Activated T-cell treated with anti-CD3 and anti-CD28 coated beads, Interleukin-2, amount 50 U/mL, for 72 hours (primary cell): ENCODE data around the gene CCDC107. TPM values are rescaled to one million over a fixed set of nuclear protein-coding genes. Genes with fewer than 3 reads are reported as not detected.
"Not testable (repeated sequence)": the region's sequence is repeated elsewhere in the genome, so short reads cannot be mapped to it uniquely, and the experiment has no call there.

Experiments used
- ATAC-seq, 2 donors: fragments of 150-1000 bp; cut with Tn5 transposase; replicated peaks in 1 of 2; 2 replicates each; pipeline ENCODE4 v1.10.0; 2021; ENCODE audit warnings: moderate library complexity in 2 of 2, mild to moderate bottlenecking in 1 of 2
- DNase-seq, 2 donors: peaks; one replicate each; pipeline ENCODE4 v3.0.0; 2021 to 2022; ENCODE audit warnings: mixed read lengths in 1 of 2
- H3K27ac Mint-ChIP-seq: one replicate; pipeline ENCODE4 v1.8.0; 2022; ENCODE audit warnings: mild to moderate bottlenecking, moderate library complexity, mixed read lengths
- H3K27me3 Mint-ChIP-seq: one replicate; pipeline ENCODE4 v1.8.0; 2022; ENCODE audit warnings: low read depth, mixed read lengths
- H3K36me3 Mint-ChIP-seq, 2 donors: one replicate each; pipeline ENCODE4 v1.8.0; 2022; ENCODE audit warnings: mixed read lengths in 2 of 2, mild to moderate bottlenecking in 1 of 2; ENCODE audit not compliant: insufficient read depth in 2 of 2
- H3K4me1 Mint-ChIP-seq: one replicate; pipeline ENCODE4 v1.8.0; 2022; ENCODE audit warnings: low read depth, mixed read lengths
- H3K4me3 Mint-ChIP-seq, 2 donors: one replicate each; pipeline ENCODE4 v1.8.0; 2022; ENCODE audit warnings: mild to moderate bottlenecking in 2 of 2, mixed read lengths in 2 of 2, moderate library complexity in 2 of 2
- H3K9me3 Mint-ChIP-seq, 2 donors: one replicate each; pipeline ENCODE4 v1.8.0; 2022; ENCODE audit warnings: mixed read lengths in 2 of 2
- total RNA-seq, 2 donors: library from RNA; stranded (reverse); gene quantifications; one replicate each; pipeline ENCODE4 v1.2.3, GENCODE V29; 2022

Gene CCDC107
- total RNA-seq, 2 donors from 2014 or later: 9.5 to 10.8 TPM

- no peaks in the 10 kb centered on the region for H3K27me3 Mint-ChIP-seq
- peaks cover 14 to 28% of the 10 kb centered on the region in 2 donors for H3K36me3 Mint-ChIP-seq
- no peak overlapping the region for H3K4me3 Mint-ChIP-seq
- H3K4me1 Mint-ChIP-seq: peaks cover 64% of the 10 kb centered on the region
- peaks cover 2 to 6% of the 10 kb centered on the region in 2 donors for H3K9me3 Mint-ChIP-seq
- DNase-seq (no peak), ATAC-seq (no peak)
- H3K27ac Mint-ChIP-seq: no peak overlapping the region
Measured at GRCh38 chr9:35643046-35643445, 15.0 kb upstream of the CCDC107 start.

- Mint-ChIP-seq H3K4me3 (peak overlapping the region; percentile 94 to 97), H3K27ac (peak overlapping the region; percentile 88), H3K36me3 (peaks cover 9 to 20% of the 10 kb centered on the region in 2 donors), H3K4me1 (peaks cover 59% of the 10 kb centered on the region)
- not testable (repeated sequence) for H3K27me3 Mint-ChIP-seq, DNase-seq, ATAC-seq, H3K9me3 Mint-ChIP-seq
Measured at GRCh38 chr9:35645736-35646135, 12.4 kb upstream of the CCDC107 start.

GRCh38 chr9:35646153-35646532 lies 11.9 kb upstream of the CCDC107 start:
- peak overlapping the region; percentile 94 to 97 for H3K4me3 Mint-ChIP-seq
- peak in 1 of 2 donors; percentile 3 for ATAC-seq
- no peak for DNase-seq
- peak overlapping the region; percentile 88 for H3K27ac Mint-ChIP-seq
- H3K9me3 Mint-ChIP-seq: peaks cover 0 to under 1% of the 10 kb centered on the region in 2 donors
- H3K4me1 Mint-ChIP-seq: peaks cover 59% of the 10 kb centered on the region
- H3K36me3 Mint-ChIP-seq: peaks cover 5 to 16% of the 10 kb centered on the region in 2 donors
- H3K27me3 Mint-ChIP-seq: no peaks in the 10 kb centered on the region

GRCh38 chr9:35646533-35647265 lies 11.4 kb upstream of the CCDC107 start:
- H3K9me3 Mint-ChIP-seq: no peaks in the 10 kb centered on the region
- H3K27me3 Mint-ChIP-seq: no peaks in the 10 kb centered on the region
- peaks cover 5 to 13% of the 10 kb centered on the region in 2 donors for H3K36me3 Mint-ChIP-seq
- peak overlapping the region; percentile 88 for H3K27ac Mint-ChIP-seq
- peak overlapping the region; percentile 94 to 97 for H3K4me3 Mint-ChIP-seq
- DNase-seq (peak; percentile 92 to 94), ATAC-seq (peak; percentile 88 to 90)
- H3K4me1 Mint-ChIP-seq: peaks cover 65% of the 10 kb centered on the region

DNA sequence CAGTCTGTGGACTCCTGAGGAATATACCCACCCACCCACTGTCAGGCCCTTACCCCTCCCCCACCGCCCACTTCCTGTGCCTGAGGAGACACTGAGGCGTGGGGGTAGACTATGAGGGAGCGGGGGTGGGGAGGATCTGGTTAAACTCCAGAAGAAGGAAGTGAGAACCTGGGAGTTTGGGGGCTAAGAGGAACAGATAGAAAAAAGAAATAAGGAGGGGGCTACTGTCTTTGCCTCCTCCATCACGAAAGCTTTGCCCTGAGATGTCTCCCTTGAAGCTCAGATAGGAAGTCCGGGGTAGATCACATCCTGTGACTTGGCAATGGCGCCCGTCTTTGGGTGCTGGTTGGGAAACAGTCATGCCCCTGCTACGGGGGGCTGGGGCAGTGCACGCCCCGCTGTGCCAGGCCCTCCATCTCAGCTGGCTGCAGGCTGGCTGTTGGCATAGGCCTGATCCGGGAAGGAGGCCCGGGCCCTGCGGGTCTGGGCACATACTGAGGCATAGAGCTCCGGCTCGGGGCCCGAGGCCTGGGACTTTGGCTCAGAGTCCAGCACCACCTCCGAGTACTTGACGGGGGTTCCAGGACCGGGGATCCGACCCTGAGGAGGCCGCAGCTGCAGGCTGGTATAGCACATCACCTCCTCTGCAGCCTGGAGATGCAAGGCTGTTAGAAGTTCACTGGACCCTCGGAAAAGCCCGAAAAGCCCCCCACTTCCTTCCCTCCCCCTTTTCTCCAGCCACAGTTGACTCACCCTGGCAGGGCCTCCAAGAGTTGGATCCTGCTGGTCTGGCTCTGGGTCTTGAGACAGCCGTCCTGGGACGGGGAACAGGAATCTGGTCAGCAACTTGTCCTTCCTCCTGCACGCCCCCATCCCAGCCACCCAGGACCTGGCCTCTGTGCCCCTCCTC lies 8.4 kb upstream of the CCDC107 start:
- peak in 1 of 2 donors; percentile 31 for ATAC-seq
- Mint-ChIP-seq H3K36me3 (peaks cover 4 to 5% of the 10 kb centered on the region in 2 donors), H3K27me3 (no peaks in the 10 kb centered on the region), H3K9me3 (no peaks in the 10 kb centered on the region), H3K27ac (peak overlapping the region; percentile 80), H3K4me3 (peak overlapping the region; percentile 94 to 97), H3K4me1 (peaks cover 76% of the 10 kb centered on the region)
- DNase-seq: peak; percentile 47 to 54

GRCh38 chr9:35650341-35651158 lies 7.5 kb upstream of the CCDC107 start, which contains the start of gene SIT1:
Gene SIT1, minus strand, starts transcription at chr9:35650931. Its CDS starts 78 bp downstream, at chr9:35650853.
- H3K36me3 Mint-ChIP-seq: peaks cover 4% of the 10 kb centered on the region in 2 donors
- H3K27ac Mint-ChIP-seq: peak within 1 kb of the TSS; percentile 80
- ATAC-seq (peak in 1 of 2 donors; percentile 9), DNase-seq (peak; percentile 27 to 46)
- H3K27me3 Mint-ChIP-seq: no peaks in the 10 kb centered on the region
- H3K9me3 Mint-ChIP-seq: no peaks in the 10 kb centered on the region
- H3K4me3 Mint-ChIP-seq: peak within 1 kb of the TSS; percentile 94 to 97
- peaks cover 68% of the 10 kb centered on the region for H3K4me1 Mint-ChIP-seq

DNA sequence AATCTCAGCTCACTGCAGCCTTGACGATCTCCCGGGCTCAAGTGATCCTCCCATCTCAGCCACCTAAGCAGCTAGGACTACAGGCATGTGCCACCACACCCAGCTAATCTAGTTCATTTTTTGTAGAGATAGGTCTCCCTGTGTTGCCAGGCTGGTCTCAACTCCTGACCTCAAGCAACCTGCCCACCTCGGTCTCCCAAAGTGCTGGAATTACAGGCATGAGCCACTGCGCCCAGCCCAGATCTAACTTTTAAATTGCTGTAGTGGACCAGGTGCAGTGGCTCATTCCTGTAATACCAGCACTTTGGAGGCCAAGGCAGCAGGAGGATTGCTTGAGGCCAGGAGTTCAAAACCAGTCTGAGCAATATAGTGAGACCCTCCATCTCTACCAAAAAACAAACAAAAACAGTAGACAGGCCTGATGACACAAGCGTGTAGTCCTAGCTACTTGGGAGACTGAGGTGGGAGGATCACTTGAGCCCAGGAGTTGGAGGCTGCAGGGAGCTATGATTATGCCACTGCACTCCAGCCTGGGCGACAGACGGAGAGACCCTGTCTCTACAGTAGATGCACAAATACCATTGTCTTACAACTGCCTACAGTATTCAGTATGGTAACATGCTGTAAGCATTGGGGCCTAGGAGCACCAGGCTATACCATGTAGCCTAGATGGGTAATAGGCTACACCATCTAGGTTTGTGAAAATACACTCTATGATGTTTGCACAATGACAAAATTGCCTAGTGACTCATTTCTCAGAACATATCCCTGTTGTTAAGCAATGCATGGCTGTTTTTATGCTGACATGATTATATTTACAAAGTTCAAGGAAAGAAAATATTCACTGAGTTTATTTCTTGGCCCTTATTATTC lies 5.9 kb upstream of the CCDC107 start:
- Mint-ChIP-seq H3K36me3 (peaks cover 0 to 2% of the 10 kb centered on the region in 2 donors), H3K4me1 (peaks cover 68% of the 10 kb centered on the region), H3K4me3 (peak overlapping the region; percentile 94 to 97), H3K27me3 (peaks cover 4% of the 10 kb centered on the region), H3K27ac (peak overlapping the region; percentile 67), H3K9me3 (no peaks in the 10 kb centered on the region)
- ATAC-seq (peak in 1 of 2 donors; percentile 10), DNase-seq (no peak)

- no peak for ATAC-seq
- H3K27ac Mint-ChIP-seq: no peak overlapping the region
- no peak overlapping the region for H3K4me3 Mint-ChIP-seq
- H3K9me3 Mint-ChIP-seq: no peaks in the 10 kb centered on the region
- peaks cover 0 to 3% of the 10 kb centered on the region in 2 donors for H3K36me3 Mint-ChIP-seq
- peaks cover 68% of the 10 kb centered on the region for H3K4me1 Mint-ChIP-seq
- H3K27me3 Mint-ChIP-seq: peaks cover 4% of the 10 kb centered on the region
- DNase-seq: no peak
Measured at GRCh38 chr9:35652829-35653209, 5.3 kb upstream of the CCDC107 start.

DNA sequence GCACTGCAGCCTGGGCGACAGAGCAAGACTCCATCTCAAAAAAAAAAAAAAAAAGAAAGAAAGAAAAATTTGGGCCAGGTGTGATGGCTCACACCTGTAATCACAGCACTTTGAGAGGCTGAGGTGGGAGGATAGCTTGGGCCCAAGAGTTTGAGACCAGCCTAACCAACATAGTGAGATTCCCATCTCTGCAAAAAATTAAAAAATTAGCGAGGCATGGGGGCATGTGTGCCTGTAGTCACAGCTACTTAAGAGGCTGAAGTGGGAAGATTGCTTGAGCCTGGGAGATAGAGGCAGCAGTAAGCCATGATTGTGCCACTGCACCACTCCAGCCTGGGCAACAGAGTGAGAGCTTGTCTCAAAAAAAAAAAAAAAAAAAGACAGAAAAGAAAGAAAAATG lies 4.5 kb upstream of the CCDC107 start:
- DNase-seq: no peak
- H3K9me3 Mint-ChIP-seq: no peaks in the 10 kb centered on the region
- peaks cover 63% of the 10 kb centered on the region for H3K4me1 Mint-ChIP-seq
- peaks cover 0 to 2% of the 10 kb centered on the region in 2 donors for H3K36me3 Mint-ChIP-seq
- H3K4me3 Mint-ChIP-seq: no peak overlapping the region
- H3K27me3 Mint-ChIP-seq: peaks cover 4% of the 10 kb centered on the region
- no peak overlapping the region for H3K27ac Mint-ChIP-seq
- no peak for ATAC-seq

- no peaks in the 10 kb centered on the region for H3K9me3 Mint-ChIP-seq
- peaks cover 3 to 4% of the 10 kb centered on the region in 2 donors for H3K36me3 Mint-ChIP-seq
- ATAC-seq (no peak), DNase-seq (no peak)
- peaks cover 4% of the 10 kb centered on the region for H3K27me3 Mint-ChIP-seq
- H3K4me1 Mint-ChIP-seq: peaks cover 71% of the 10 kb centered on the region
- peak overlapping the region; percentile 100 for H3K27ac Mint-ChIP-seq
- H3K4me3 Mint-ChIP-seq: peak overlapping the region; percentile 11 to 93
Measured at GRCh38 chr9:35656348-35656747, 1.7 kb upstream of the CCDC107 start.

GRCh38 chr9:35656831-35657545 lies 1.1 kb upstream of the CCDC107 start:
- Mint-ChIP-seq H3K36me3 (peaks cover 3 to 4% of the 10 kb centered on the region in 2 donors), H3K9me3 (no peaks in the 10 kb centered on the region), H3K27ac (peak overlapping the region; percentile 100), H3K4me1 (peaks cover 71% of the 10 kb centered on the region), H3K27me3 (peaks cover 4% of the 10 kb centered on the region), H3K4me3 (peak overlapping the region; percentile 91 to 93)
- DNase-seq: no peak
- ATAC-seq: no peak
